HepG2 (cell line): ENCODE measurements around the gene ZG16. TPM values are rescaled to one million over a fixed set of nuclear protein-coding genes. Genes with fewer than 3 reads are reported as not detected.

Experiments used
- ARID4A ChIP-seq: sonication (generic); formaldehyde crosslinking; IDR thresholded peaks from 2 replicates; pipeline ENCODE4 v1.5.0; 2020; ENCODE audit warnings: mild to moderate bottlenecking, missing genetic modification reagents, borderline replicate concordance
- GATAD1 ChIP-seq: IDR thresholded peaks from 2 replicates; pipeline ENCODE4 v1.6.1; 2016; ENCODE audit warnings: missing genetic modification reagents, missing compliant biosample characterization
- IKZF4 ChIP-seq: sonication (generic); formaldehyde crosslinking; IDR thresholded peaks from 2 replicates; pipeline ENCODE4 v1.5.1; 2020; ENCODE audit warnings: borderline replicate concordance, mild to moderate bottlenecking, low read depth, missing genetic modification reagents; ENCODE audit errors: not compliant biosample characterization
- RORA ChIP-seq: sonication (generic); formaldehyde crosslinking; IDR thresholded peaks from 2 replicates; pipeline ENCODE4 v1.5.0; 2020; ENCODE audit warnings: mild to moderate bottlenecking, missing genetic modification reagents, moderate library complexity
- SPEN ChIP-seq: sonication (generic); formaldehyde crosslinking; IDR thresholded peaks from 2 replicates; pipeline ENCODE4 v1.5.1; 2020; ENCODE audit warnings: low read depth, mild to moderate bottlenecking, missing genetic modification reagents
- SRSF9 ChIP-seq: fragments of 200-400 bp; formaldehyde crosslinking; IDR thresholded peaks from 2 replicates; pipeline ENCODE4 v1.6.1; 2018; ENCODE audit warnings: borderline replicate concordance, mild to moderate bottlenecking, low read depth, low read length; ENCODE audit not compliant: insufficient read depth, poor library complexity, severe bottlenecking
- SSRP1 ChIP-seq: IDR thresholded peaks from 2 replicates; pipeline ENCODE4 v1.6.1; 2016; ENCODE audit warnings: control low read depth
- TFDP1 ChIP-seq: IDR thresholded peaks from 2 replicates; pipeline ENCODE4 v1.6.1; 2016; ENCODE audit warnings: missing compliant biosample characterization, missing genetic modification reagents, borderline replicate concordance
- ZNF580 ChIP-seq: IDR thresholded peaks from 2 replicates; pipeline ENCODE4 v1.6.1; 2016; ENCODE audit warnings: low read depth, borderline replicate concordance
- ZNF614 ChIP-seq: IDR thresholded peaks from 2 replicates; pipeline ENCODE4 v1.6.1; 2018; ENCODE audit warnings: missing biosample characterization, missing genetic modification reagents, inconsistent platforms, borderline replicate concordance
- ZNF850 ChIP-seq: sonication (generic); formaldehyde crosslinking; conservative IDR thresholded peaks from 2 replicates; pipeline ENCODE4 v1.9.0; 2021; ENCODE audit warnings: mild to moderate bottlenecking, missing genetic modification reagents
- polyA plus RNA-seq, 8 experiments: library from polyadenylated mRNA; depleted of rRNA in 3 of 8; stranded (reverse) in 7 of 8; unstranded in 1 of 8; fragments of >200 nt; fragmentation: Illumina TruSeq in 4 of 8; extraction: Trizol in 4 of 8; gene quantifications; 2 replicates each; pipeline versions ENCODE4 v1.2.1 to v1.2.3, GENCODE V29; 2011 to 2016; ENCODE audit warnings: low read depth in 4 of 8, missing spikeins in 1 of 8, mixed read lengths in 1 of 8; ENCODE audit not compliant: insufficient read depth in 1 of 8
- total RNA-seq, 5 experiments: library from RNA; depleted of rRNA; stranded (reverse); fragments of >200 nt; fragmentation: Illumina TruSeq; extraction: Trizol; gene quantifications; 2 replicates each; pipeline ENCODE4 v1.2.3, GENCODE V29; 2016; ENCODE audit warnings: low read depth in 1 of 5
- TF ChIP-seq, protein P1 (sequence below): IDR thresholded peaks from 2 replicates; pipeline ENCODE4 v1.6.1; 2016
- TF ChIP-seq, protein P2 (sequence below): sonication (generic); formaldehyde crosslinking; IDR thresholded peaks from 2 replicates; pipeline ENCODE4 v1.8.1; 2023; ENCODE audit warnings: mild to moderate bottlenecking, missing genetic modification reagents
- TF ChIP-seq, protein P3 (sequence below): sonication (generic); IDR thresholded peaks from 2 replicates; pipeline ENCODE4 v1.6.1; 2016; ENCODE audit warnings: low read depth, borderline replicate concordance

Gene ZG16
- total and polyA plus RNA-seq, 2 of the 13 experiments (the other 11 are each of a cell fraction or from before 2014, with no cell fraction given) = 0.04 to 0.07 TPM

GRCh38 chr16:29784901-29785500, 6.9 kb downstream of the ZG16 start (continued):
- TF ChIP-seq, protein P1, sequence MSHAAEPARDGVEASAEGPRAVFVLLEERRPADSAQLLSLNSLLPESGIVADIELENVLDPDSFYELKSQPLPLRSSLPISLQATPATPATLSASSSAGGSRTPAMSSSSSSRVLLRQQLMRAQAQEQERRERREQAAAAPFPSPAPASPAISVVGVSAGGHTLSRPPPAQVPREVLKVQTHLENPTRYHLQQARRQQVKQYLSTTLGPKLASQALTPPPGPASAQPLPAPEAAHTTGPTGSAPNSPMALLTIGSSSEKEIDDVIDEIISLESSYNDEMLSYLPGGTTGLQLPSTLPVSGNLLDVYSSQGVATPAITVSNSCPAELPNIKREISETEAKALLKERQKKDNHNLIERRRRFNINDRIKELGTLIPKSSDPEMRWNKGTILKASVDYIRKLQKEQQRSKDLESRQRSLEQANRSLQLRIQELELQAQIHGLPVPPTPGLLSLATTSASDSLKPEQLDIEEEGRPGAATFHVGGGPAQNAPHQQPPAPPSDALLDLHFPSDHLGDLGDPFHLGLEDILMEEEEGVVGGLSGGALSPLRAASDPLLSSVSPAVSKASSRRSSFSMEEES (CRISPR knock-in tag) = 0 out of 2 replicates have a peak, but pooled peaks have one; percentile 32
- TF ChIP-seq ZNF614 (CRISPR knock-in tag) = peak; percentile 35; the same call in 1 of the 2 replicates
- TF ChIP-seq, protein P2, sequence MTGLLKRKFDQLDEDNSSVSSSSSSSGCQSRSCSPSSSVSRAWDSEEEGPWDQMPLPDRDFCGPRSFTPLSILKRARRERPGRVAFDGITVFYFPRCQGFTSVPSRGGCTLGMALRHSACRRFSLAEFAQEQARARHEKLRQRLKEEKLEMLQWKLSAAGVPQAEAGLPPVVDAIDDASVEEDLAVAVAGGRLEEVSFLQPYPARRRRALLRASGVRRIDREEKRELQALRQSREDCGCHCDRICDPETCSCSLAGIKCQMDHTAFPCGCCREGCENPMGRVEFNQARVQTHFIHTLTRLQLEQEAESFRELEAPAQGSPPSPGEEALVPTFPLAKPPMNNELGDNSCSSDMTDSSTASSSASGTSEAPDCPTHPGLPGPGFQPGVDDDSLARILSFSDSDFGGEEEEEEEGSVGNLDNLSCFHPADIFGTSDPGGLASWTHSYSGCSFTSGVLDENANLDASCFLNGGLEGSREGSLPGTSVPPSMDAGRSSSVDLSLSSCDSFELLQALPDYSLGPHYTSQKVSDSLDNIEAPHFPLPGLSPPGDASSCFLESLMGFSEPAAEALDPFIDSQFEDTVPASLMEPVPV = no peak
- 0 out of 2 replicates have a peak, but pooled peaks have one; percentile 49 for TF ChIP-seq SPEN
- TF ChIP-seq ARID4A (CRISPR knock-in tag) = peak; percentile 49; the same call in 1 of the 2 replicates
- TF ChIP-seq, protein P3, sequence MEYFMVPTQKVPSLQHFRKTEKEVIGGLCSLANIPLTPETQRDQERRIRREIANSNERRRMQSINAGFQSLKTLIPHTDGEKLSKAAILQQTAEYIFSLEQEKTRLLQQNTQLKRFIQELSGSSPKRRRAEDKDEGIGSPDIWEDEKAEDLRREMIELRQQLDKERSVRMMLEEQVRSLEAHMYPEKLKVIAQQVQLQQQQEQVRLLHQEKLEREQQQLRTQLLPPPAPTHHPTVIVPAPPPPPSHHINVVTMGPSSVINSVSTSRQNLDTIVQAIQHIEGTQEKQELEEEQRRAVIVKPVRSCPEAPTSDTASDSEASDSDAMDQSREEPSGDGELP = no peak
- peak; percentile 85; the same call in 1 of the 2 replicates for TF ChIP-seq ZNF580 (CRISPR knock-in tag)
- peak; percentile 47 for TF ChIP-seq GATAD1 (CRISPR knock-in tag)
- peak; percentile 64; the same call in 1 of the 2 replicates for TF ChIP-seq TFDP1 (CRISPR knock-in tag)
- TF ChIP-seq ZNF850 (CRISPR knock-in tag) = no peak
- TF ChIP-seq IKZF4 (CRISPR knock-in tag) = peak; percentile 82
- TF ChIP-seq SRSF9 = no peak
- TF ChIP-seq SSRP1 (CRISPR knock-in tag) = peak; percentile 87
- no peak for TF ChIP-seq RORA
